SH-SY5Y (cell line): ENCODE measurements around the gene COG2.

ENCODE experiments used
- GATA2 ChIP-seq: IDR thresholded peaks from 2 replicates; pipeline ENCODE4 v1.6.1; 2011; ENCODE audit warnings: mild to moderate bottlenecking, low read depth, low read length
- GATA3 ChIP-seq: IDR thresholded peaks from 2 replicates; pipeline ENCODE4 v1.6.1; 2011; ENCODE audit warnings: low read depth, mild to moderate bottlenecking, low read length, moderate library complexity

DNA sequence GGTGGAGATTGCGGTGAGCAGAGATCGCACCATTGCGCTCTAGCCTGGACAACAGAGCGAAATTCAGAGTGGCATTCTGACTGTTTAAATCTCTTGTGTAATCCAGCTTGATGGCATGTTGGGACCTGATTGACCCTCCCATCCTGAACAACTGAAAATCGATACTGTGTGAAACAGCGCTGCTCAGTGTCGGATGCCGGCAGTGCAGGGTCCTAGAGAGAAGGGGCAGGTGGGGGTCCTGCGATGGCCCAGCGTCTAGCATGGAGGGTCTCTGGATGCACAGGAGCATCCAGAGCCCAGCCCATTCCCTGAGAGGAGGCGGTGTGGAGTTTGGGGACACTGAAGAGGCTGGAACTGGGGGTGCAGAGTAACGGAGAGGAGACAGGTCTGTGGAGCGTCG, 55.8 kb downstream of the COG2 start:
- TF ChIP-seq GATA3 (no peak), GATA2 (no peak)
